ENCODE measurements around the gene SMG7.

Gene SMG7

DNA sequence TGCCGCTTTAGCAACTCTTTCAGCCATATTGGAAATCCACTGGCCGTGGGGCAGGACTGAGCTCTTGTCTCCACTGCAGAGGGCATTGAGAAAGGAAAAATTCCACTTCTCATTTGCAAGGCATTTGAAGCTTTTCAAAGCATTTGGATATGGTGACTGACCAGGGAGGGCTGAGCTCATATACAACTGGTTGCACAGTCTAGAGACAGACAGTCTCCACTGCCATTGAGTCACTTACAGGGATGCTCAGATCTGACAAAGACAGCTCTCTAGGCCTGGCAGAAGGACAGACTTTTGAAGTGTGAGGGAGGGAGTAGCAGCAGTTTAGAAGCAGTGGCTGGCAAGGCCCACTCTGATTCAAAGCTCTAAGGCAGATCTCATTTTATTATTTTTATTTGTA is 93.7 kb downstream of the SMG7 start (continued):
- TF ChIP-seq, protein P1, sequence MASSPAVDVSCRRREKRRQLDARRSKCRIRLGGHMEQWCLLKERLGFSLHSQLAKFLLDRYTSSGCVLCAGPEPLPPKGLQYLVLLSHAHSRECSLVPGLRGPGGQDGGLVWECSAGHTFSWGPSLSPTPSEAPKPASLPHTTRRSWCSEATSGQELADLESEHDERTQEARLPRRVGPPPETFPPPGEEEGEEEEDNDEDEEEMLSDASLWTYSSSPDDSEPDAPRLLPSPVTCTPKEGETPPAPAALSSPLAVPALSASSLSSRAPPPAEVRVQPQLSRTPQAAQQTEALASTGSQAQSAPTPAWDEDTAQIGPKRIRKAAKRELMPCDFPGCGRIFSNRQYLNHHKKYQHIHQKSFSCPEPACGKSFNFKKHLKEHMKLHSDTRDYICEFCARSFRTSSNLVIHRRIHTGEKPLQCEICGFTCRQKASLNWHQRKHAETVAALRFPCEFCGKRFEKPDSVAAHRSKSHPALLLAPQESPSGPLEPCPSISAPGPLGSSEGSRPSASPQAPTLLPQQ (tag by site-specific recombination; IDR thresholded peaks at IDR 0.05) = no peak
- no peak for TF ChIP-seq ZNF121 (tag by site-specific recombination; IDR thresholded peaks at IDR 0.05)
- TF ChIP-seq, protein P2, sequence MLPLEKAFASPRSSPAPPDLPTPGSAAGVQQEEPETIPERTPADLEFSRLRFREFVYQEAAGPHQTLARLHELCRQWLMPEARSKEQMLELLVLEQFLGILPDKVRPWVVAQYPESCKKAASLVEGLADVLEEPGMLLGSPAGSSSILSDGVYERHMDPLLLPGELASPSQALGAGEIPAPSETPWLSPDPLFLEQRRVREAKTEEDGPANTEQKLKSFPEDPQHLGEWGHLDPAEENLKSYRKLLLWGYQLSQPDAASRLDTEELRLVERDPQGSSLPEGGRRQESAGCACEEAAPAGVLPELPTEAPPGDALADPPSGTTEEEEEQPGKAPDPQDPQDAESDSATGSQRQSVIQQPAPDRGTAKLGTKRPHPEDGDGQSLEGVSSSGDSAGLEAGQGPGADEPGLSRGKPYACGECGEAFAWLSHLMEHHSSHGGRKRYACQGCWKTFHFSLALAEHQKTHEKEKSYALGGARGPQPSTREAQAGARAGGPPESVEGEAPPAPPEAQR (tag by site-specific recombination; IDR thresholded peaks at IDR 0.05) = no peak
- no peak for TF ChIP-seq HOXA7 (CRISPR knock-in tag; IDR thresholded peaks at IDR 0.05; ENCODE audit: borderline replicate concordance)
- TF ChIP-seq ZFP41 (tag by site-specific recombination; IDR thresholded peaks at IDR 0.05; ENCODE audit: borderline replicate concordance) = no peak
- TF ChIP-seq, protein P3, sequence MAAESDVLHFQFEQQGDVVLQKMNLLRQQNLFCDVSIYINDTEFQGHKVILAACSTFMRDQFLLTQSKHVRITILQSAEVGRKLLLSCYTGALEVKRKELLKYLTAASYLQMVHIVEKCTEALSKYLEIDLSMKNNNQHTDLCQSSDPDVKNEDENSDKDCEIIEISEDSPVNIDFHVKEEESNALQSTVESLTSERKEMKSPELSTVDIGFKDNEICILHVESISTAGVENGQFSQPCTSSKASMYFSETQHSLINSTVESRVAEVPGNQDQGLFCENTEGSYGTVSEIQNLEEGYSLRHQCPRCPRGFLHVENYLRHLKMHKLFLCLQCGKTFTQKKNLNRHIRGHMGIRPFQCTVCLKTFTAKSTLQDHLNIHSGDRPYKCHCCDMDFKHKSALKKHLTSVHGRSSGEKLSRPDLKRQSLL (tag by site-specific recombination; IDR thresholded peaks at IDR 0.05) = no peak

DNA sequence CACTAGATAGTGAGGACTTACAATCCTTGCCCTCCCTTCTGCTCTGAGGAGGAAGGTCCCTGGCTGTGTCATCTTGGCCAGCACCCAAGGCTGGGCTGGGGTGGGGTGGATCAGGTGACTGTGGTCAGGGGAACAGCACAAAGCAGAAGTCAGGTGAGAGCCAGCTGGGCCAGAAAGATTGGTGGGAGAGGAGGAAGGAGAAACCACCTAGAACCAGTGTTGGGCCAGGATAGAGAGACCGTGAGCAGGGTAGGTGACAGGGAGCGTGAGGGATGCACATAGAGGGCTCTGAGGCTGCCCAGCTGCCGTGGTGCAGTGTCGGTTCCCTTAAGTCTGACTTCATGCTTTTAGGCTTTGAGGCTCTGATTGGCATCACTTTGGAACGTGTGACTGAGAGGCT is 95.3 kb downstream of the SMG7 start:
- ChIA-PET POLR2A (no interaction called here), CTCF (interaction anchor here (0.6 to 0.9 kb wide), 3 partner anchors 12 to 259 kb away, joined by 3 to 4 read pairs (median 3); no protein-coding TSS in a partner anchor)
- Histone ChIP-seq H3K36me3 (ENCODE audit: control insufficient read depth in 2 of 2, insufficient read depth in 1 of 2, low read length in 2 of 2) (no peaks in the 10 kb centered on the region), H3K4me3 (ENCODE audit: low read depth, low read length) (no peak overlapping the region), H3K9me3 (ENCODE audit: control insufficient read depth, insufficient read depth, low read depth, low read length) (no peaks in the 10 kb centered on the region), H3K27ac (ENCODE audit: extremely low read depth, low read depth, low read length) (no peak overlapping the region), H3K4me1 (ENCODE audit: control insufficient read depth, insufficient read depth, low read length) (no peaks in the 10 kb centered on the region)
- TF ChIP-seq ZNF677 (tag by site-specific recombination; IDR thresholded peaks at IDR 0.05) (no peak), ZNF175 (tag by site-specific recombination; IDR thresholded peaks at IDR 0.05) (no peak), FEZF1 (tag by site-specific recombination; IDR thresholded peaks at IDR 0.05) (no peak), ZNF514 (tag by site-specific recombination; IDR thresholded peaks at IDR 0.05) (no peak), ZBTB48 (tag by site-specific recombination; IDR thresholded peaks at IDR 0.05) (peak; percentile 70; the same call in 1 of the 2 replicates), ZNF768 (tag by site-specific recombination; IDR thresholded peaks at IDR 0.05) (no peak), ZNF747 (tag by site-specific recombination; IDR thresholded peaks at IDR 0.05) (no peak), ZNF473 (tag by site-specific recombination; IDR thresholded peaks at IDR 0.05) (no peak)
- TF ChIP-seq, protein P4, sequence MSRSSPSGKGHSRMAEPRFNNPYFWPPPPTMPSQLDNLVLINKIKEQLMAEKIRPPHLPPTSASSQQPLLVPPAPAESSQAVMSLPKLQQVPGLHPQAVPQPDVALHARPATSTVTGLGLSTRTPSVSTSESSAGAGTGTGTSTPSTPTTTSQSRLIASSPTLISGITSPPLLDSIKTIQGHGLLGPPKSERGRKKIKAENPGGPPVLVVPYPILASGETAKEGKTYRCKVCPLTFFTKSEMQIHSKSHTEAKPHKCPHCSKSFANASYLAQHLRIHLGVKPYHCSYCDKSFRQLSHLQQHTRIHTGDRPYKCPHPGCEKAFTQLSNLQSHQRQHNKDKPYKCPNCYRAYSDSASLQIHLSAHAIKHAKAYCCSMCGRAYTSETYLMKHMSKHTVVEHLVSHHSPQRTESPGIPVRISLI (tag by site-specific recombination; IDR thresholded peaks at IDR 0.05) = no peak
- TF ChIP-seq, protein P5, sequence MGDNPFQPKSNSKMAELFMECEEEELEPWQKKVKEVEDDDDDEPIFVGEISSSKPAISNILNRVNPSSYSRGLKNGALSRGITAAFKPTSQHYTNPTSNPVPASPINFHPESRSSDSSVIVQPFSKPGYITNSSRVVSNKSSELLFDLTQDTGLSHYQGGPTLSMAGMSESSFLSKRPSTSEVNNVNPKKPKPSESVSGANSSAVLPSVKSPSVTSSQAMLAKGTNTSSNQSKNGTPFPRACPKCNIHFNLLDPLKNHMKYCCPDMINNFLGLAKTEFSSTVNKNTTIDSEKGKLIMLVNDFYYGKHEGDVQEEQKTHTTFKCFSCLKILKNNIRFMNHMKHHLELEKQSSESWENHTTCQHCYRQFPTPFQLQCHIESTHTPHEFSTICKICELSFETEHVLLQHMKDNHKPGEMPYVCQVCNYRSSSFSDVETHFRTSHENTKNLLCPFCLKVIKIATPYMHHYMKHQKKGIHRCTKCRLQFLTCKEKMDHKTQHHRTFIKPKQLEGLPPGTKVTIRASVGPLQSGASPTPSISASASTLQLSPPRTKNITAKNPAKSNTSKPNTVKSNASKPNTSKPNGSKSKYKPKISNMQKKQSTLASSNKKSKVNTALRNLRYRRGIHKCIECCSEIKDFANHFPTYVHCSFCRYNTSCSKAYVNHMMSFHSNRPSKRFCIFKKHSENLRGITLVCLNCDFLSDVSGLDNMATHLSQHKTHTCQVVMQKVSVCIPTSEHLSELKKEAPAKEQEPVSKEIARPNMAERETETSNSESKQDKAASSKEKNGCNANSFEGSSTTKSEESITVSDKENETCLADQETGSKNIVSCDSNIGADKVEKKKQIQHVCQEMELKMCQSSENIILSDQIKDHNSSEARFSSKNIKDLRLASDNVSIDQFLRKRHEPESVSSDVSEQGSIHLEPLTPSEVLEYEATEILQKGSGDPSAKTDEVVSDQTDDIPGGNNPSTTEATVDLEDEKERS (tag by site-specific recombination; IDR thresholded peaks at IDR 0.05) = no peak
- TF ChIP-seq, protein P6, sequence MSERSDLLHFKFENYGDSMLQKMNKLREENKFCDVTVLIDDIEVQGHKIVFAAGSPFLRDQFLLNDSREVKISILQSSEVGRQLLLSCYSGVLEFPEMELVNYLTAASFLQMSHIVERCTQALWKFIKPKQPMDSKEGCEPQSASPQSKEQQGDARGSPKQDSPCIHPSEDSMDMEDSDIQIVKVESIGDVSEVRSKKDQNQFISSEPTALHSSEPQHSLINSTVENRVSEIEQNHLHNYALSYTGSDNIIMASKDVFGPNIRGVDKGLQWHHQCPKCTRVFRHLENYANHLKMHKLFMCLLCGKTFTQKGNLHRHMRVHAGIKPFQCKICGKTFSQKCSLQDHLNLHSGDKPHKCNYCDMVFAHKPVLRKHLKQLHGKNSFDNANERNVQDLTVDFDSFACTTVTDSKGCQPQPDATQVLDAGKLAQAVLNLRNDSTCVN (tag by site-specific recombination; optimal IDR thresholded peaks at IDR 0.05) = no peak
- TF ChIP-seq, protein P7, sequence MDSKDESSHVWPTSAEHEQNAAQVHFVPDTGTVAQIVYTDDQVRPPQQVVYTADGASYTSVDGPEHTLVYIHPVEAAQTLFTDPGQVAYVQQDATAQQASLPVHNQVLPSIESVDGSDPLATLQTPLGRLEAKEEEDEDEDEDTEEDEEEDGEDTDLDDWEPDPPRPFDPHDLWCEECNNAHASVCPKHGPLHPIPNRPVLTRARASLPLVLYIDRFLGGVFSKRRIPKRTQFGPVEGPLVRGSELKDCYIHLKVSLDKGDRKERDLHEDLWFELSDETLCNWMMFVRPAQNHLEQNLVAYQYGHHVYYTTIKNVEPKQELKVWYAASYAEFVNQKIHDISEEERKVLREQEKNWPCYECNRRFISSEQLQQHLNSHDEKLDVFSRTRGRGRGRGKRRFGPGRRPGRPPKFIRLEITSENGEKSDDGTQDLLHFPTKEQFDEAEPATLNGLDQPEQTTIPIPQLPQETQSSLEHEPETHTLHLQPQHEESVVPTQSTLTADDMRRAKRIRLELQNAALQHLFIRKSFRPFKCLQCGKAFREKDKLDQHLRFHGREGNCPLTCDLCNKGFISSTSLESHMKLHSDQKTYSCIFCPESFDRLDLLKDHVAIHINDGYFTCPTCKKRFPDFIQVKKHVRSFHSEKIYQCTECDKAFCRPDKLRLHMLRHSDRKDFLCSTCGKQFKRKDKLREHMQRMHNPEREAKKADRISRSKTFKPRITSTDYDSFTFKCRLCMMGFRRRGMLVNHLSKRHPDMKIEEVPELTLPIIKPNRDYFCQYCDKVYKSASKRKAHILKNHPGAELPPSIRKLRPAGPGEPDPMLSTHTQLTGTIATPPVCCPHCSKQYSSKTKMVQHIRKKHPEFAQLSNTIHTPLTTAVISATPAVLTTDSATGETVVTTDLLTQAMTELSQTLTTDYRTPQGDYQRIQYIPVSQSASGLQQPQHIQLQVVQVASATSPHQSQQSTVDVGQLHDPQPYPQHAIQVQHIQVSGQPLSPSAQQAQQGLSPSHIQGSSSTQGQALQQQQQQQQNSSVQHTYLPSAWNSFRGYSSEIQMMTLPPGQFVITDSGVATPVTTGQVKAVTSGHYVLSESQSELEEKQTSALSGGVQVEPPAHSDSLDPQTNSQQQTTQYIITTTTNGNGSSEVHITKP (tag by site-specific recombination; IDR thresholded peaks at IDR 0.05) = peak; percentile 54
- TF ChIP-seq, protein P8, sequence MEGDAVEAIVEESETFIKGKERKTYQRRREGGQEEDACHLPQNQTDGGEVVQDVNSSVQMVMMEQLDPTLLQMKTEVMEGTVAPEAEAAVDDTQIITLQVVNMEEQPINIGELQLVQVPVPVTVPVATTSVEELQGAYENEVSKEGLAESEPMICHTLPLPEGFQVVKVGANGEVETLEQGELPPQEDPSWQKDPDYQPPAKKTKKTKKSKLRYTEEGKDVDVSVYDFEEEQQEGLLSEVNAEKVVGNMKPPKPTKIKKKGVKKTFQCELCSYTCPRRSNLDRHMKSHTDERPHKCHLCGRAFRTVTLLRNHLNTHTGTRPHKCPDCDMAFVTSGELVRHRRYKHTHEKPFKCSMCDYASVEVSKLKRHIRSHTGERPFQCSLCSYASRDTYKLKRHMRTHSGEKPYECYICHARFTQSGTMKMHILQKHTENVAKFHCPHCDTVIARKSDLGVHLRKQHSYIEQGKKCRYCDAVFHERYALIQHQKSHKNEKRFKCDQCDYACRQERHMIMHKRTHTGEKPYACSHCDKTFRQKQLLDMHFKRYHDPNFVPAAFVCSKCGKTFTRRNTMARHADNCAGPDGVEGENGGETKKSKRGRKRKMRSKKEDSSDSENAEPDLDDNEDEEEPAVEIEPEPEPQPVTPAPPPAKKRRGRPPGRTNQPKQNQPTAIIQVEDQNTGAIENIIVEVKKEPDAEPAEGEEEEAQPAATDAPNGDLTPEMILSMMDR (tag by site-specific recombination; IDR thresholded peaks at IDR 0.05) = no peak
- TF ChIP-seq, protein P9, sequence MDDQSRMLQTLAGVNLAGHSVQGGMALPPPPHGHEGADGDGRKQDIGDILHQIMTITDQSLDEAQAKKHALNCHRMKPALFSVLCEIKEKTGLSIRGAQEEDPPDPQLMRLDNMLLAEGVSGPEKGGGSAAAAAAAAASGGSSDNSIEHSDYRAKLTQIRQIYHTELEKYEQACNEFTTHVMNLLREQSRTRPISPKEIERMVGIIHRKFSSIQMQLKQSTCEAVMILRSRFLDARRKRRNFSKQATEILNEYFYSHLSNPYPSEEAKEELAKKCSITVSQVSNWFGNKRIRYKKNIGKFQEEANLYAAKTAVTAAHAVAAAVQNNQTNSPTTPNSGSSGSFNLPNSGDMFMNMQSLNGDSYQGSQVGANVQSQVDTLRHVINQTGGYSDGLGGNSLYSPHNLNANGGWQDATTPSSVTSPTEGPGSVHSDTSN (CRISPR knock-in tag; IDR thresholded peaks at IDR 0.05) = no peak

Data from HEK293 (cell line).